Measurements from ENCODE around the gene OR2B2.
A peak's percentile ranks its signal among the peaks of the same experiment; 100 is the strongest.

Gene OR2B2

DNA sequence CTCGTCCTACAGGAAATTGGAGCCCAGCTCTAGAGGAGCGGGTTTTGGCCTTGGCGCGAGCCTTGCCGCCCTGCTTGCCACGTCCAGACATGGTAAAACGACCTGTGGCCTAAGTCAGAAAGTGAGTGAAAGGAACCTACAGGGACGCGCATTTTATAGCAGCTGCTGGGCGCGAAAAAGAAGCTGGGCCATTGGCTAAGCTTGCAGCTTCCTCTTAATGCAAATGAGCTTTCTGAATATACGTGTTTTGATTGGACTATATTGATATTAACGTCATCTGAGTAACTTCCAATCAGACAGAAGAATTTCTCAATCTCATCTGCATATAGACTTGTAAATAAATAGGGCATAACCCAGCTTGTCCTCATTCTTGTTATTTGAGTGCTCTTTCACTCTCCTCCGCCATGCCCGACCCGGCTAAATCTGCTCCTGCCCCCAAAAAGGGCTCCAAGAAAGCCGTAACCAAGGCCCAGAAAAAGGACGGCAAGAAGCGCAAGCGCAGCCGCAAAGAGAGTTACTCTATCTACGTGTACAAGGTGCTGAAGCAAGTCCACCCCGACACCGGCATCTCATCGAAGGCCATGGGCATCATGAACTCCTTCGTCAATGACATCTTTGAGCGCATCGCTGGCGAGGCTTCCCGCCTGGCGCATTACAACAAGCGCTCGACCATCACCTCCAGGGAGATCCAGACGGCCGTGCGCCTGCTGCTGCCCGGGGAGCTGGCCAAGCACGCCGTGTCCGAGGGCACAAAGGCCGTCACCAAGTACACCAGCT, 18.9 kb downstream of the OR2B2 start:
- DNase-seq = peak; percentile 99

DNA sequence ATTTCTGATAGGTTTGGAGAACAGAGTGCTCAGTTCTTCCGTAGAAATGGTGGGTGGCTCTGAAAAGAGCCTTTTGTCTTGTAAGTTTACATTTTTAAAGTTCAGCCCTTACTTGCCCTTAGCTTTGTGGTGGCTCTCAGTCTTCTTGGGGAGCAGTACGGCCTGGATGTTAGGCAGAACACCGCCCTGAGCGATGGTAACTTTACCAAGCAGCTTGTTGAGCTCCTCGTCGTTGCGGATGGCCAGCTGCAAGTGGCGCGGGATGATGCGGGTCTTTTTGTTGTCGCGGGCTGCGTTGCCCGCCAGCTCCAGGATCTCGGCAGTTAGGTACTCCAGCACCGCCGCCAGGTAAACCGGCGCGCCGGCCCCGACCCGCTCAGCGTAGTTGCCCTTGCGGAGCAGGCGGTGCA, 19.5 kb downstream of the OR2B2 start:
- no peak for DNase-seq

DNA sequence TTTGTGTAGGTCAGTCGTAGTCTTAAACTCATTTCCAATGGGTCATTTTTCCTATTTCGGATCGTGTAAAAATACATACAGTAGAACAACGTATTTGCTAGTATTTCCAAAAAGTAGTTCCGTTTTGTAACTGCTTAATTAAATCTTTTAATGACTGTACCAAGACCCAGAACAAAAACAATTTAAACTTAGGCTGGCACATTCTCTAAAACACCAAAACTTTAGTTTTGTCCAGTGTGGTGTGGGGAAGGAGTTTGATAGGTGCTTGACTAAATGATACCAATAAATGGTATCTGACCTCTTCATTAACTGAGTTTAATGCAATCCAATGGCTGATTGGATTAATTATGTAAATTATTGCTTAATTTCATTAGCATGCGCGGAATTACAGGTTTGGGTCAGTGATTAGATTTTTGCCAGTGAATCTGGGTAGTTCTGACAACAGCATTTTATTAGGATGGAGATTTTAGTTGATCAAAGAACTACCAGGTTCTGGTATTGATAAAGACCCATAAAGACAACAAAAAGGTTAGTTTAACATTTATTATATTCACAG, 20.8 kb downstream of the OR2B2 start:
- DNase-seq = no peak

DNA sequence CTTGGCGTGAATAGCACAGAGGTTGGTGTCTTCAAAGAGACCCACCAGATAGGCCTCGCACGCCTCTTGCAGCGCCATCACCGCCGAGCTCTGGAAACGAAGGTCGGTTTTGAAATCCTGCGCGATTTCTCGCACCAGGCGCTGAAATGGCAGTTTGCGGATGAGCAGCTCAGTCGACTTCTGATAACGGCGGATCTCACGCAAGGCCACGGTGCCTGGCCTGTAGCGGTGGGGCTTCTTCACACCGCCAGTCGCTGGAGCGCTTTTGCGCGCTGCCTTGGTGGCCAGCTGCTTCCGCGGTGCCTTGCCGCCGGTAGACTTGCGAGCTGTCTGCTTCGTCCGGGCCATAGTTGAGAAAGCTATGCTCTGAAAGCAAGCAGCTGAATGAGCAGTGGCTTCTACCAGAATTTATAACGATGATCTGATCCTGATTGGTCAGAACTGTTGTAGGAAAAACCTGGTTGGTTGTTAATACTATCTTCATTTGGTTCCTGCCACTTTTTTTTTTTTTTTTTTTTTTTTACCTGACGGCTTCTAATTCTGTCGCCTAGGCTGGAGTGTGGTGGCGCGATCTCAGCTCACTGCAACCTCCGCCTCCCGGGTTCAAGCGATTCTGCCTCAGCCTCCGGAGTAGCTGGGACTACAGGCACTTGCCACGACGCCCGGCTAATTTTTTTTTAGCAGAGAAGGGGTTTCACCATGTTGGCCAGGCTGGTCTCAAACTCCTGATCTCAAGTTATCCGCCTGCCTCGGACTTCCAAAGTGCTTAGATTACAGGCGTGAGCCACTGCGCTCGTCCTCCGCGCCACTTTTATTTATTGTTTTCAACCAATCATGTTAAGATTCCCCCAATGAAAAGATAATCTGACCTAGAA, 21.5 kb downstream of the OR2B2 start:
- DNase-seq = no peak

DNA sequence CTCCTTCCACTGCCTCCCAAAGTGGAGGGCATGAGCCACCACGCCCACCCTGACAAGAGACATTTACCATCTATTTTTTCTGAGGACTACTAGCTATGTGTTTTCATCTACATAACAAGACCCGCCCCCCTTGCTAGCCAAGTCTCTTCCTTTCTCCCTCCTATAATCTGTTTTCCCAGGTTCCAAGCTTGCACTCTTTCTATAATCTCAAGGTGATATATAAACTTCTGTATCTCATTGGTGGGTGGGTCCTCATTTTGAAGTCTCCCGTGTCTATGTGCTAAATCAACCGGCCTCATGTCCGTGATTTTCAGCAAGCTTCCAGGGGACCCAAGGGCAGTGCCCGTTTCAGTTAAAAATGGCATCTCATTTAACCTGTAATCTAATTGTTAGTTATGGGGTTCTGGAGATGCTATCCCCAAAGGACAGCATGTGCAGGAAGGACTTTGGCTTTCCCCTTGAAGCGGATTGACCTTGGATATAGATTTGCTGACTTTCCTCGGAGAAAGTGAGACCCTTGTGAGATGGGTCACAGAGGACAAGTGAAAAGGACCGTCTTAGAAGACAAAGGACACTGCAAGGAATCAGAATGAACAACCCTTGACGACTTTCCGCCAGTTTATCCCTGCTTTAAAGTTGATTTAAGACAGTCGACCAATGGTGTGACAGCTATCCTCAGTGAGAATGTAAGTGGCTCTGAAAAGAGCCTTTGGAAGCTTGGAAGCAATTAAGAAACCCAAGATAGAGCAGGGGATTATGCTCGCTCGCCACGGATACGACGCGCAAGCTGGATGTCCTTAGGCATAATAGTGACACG, 22.4 kb downstream of the OR2B2 start:
- DNase-seq = no peak

DNA sequence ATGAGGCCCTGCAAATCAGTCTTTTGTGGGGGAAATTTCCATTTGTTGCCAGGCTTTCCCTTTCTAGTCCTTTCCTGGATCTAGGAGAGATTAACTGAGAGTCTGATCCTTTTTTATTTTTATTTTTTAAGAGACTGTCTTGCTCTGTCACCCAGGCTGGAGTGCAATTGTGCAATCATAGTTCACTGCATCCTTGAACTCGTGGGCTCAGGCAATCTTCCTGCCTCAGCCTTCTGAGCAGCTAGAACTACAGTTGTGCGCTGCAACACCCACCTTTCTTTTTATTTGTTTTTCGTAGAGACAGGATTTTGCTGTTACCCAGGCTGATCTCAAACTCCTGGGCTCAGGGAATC, 22.9 kb downstream of the OR2B2 start:
- DNase-seq = no peak

DNA sequence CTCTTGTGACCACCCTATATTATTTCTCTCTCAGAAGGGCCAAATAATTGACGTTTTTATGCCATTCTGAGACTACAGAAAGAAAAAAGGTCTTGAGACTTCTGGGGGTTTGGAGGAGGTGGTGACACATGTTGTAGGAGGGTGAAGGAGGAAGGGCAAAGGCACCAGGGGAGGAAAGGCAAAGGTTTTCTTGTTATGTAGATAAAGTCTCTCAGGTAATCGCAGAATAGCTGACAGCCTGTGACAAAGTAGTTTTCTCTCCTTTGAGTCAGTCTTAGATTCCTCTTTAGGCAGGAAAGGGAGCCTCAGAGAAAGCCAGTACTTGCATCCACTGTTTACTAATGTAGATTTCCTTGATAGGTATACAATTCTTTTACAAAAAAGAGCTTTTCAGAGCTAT, 23.6 kb downstream of the OR2B2 start:
- DNase-seq = no peak

DNA sequence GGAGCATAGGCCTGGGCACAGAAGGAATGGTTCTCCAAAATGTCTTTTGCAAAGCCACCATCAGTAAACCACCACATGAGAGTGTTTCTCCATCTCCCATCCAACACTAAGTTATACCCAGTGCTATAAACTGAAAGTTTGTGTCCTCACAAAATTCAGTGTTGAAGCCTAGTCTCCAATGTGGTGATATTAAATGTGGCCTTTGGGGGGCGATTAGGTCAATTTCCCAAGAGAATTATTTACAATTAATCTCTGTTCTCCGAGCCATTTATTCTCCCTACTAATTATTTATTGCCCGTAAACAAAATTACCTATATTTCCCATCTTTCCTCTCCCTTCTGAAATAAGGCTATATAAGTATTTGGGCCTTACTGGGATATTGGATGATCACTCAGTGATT, 26.1 kb downstream of the OR2B2 start:
- no peak for DNase-seq

DNA sequence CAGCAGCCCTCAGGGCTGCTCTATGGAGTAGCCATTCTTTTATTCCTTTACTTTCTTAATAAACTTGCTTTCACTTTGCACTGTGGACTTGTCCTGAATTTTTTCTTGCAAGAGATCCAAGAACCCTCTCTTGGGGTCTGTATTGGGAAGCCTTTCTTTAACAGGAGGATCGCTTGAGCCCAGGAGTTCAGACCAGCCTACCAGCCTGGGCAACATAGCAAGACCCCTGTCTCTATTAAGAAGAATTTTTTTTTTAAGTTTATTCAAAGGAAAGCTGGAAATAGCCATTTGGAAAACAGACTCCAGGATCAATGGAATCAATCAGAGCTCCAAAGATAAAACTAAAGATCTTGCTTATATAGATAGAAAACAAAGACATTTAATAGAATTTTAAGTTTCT, 29.1 kb downstream of the OR2B2 start:
- DNase-seq = no peak

DNA sequence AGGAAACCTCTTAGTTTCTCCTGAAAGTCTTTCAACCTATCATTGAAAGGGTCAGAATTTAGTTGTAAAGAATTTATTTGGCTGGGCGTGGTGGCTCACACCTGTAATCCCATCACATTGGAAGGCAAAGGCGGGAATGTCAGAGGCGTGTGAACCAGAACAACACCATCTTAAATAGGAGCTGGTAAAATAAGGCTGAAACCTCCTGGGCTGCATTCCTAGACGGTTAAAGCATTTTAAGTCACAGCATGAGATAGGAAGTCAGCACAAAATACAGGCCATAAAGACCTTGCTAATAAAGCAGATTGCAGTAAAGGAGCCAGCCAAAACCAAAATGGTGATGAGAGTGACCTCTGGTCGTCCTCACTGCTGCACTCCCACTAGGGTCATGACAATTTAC, 29.6 kb downstream of the OR2B2 start:
- no peak for DNase-seq

DNA sequence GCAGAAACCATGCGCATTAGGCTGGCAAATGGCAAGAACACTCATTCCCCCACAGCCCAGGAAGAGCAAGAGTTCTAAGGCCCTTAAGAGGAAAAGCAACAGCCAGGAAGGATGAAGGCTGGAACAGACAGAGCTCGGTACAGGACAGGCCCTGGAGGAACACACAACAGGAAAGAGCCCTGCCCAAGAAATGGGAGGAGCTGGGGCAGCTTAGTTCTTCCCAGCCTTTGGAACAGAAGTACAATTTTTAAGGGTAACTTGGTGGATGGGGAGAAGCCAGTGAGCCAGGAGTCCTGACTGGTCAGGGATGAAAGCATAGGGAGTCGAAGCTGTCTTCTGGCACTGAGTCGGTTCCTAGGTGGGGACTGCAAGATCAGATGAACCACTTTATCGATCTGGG, 32.4 kb downstream of the OR2B2 start:
- DNase-seq = no peak

DNA sequence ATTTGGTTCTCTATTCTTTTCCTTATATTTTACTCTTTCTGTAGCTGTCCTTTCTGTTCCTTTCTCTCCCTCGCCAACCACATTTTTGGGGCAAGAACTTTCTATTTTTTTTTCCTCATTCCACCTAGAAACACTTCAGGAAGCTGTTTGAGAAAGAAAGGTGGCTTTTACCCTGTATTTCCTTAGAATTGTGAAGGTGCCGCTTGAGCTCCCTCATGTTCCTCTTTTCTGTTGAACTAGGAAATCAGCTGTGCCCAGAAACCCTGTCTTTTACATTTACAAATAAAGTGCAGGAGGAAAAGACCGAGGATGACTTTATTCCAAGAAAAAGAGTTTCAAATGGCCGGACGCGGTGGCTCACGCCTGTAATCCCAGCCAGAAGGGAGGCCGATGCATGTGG, 38.2 kb downstream of the OR2B2 start:
- no peak for DNase-seq

DNA sequence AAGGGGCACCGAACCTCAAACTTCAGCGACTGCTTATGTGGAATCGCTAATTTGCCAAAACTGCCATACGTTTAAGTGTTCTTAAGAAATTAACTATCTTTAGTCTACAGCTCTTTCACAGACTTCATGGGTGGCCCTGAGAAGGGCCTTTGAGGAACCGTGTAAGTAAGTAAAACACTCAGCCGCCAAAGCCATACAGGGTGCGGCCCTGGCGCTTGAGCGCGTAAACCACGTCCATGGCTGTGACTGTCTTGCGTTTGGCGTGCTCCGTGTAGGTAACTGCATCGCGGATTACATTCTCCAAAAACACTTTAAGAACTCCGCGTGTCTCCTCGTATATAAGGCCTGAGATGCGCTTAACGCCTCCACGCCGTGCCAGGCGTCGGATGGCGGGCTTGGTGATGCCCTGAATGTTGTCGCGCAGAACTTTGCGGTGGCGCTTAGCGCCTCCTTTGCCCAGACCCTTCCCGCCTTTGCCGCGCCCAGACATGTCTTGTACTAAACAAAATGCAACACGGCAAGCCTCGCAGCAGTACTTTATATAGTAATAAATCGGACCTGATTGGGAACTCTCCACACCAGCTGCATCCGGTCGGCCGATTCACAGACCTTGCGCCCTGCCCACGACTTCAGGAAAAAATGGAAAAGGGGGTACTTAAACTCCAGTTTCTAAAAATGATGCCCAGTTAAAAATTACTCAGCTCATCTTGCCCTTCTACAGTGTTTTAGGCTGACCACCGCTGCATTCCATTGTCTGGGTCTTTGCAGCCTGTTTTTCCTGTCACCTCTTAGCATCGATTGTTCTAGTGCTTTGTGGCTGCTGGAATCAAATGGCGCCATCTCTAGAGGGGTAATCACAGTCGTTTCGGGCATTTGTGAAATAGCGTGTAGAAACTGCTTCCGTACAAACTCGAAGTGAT, 38.9 kb downstream of the OR2B2 start:
- DNase-seq = peak; percentile 83

DNA sequence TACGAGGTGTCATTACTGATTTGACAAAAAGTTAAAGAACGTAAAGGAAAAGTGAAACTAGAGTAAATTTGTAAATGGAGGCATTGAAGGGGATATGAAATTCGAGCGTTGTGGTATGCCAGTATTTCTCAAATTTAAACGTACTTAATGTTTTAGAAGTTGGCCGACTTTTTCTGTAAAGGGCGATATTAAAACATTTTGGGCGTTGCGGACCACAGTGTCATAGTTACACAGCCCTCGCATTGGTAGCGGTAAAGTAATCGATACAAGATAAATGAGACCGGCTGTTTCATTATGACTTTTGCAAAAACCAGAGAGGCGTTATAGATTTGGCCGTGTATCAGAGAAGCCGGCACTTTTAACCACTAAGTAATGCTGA, 39.6 kb downstream of the OR2B2 start:
- no peak for DNase-seq

DNA sequence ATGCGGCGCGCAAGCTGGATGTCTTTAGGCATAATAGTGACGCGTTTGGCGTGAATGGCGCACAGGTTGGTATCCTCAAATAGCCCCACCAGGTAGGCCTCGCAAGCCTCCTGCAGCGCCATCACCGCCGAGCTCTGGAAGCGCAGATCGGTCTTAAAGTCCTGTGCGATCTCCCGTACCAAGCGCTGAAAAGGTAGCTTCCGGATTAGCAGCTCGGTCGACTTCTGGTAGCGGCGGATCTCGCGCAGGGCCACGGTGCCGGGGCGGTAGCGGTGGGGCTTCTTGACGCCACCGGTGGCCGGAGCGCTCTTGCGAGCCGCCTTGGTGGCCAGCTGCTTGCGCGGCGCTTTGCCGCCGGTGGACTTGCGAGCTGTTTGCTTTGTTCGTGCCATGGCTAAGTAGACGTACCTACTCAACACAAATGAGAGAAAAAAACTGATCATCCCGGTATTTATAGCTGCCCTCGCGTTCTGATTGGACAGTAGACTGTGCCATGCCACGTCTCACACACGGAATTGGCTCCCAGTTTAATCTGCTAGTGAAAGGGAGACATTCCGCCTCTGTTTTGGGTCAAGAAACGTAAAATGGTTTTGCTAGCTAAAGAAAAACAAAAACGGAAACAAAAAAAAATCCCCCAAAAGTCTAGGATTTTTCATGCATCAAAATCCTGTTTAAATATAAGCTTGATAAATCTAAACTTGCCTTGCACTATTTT, 40.1 kb downstream of the OR2B2 start:
- DNase-seq = peak; percentile 94

DNA sequence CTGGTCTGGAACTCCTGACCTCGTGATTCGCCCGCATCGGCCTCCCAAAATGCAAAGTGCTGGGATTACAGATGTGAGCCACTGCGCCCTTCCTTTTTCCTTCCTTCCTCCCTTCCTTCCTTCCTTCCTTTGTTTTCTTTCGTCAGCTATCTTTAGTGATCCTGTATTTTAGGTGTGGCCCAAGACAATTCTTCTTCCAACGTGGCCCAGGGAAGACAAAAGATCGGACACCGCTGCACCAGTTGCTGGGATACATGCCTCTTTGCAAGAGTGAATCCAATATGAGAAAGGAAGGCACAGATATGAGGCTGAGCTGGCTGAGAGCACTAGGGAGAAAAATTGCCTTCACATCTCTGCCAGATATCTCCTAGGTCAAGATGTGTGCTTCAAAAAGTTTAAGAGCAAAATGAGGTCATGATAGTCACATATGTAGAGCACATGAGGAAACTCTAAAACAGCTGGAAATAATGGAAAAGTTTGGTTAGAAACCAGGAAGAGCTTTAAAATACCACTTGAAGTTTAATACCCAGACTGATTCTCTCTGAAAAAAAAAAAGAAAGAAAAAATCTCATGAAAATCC, 41.8 kb downstream of the OR2B2 start:
- no peak for DNase-seq

DNA sequence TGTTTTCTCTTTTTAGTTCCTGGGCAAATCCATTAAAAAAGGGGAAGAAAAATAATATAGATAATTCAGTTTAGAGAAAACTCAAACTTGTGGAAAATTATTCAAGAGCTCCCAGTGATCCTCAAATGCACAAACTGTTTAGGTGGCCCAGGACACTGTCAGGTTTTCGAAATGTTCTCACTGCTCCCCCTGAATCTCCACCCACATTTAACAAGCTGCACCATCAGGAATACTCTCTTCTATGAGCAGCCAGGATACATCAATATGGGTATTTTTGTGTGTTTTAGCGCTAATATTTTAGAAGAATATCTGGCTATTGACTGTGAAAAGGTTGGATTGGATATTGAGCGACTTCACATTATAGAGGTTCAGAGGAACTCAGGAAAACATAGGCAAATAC, 43.9 kb downstream of the OR2B2 start:
- DNase-seq = no peak

DNA sequence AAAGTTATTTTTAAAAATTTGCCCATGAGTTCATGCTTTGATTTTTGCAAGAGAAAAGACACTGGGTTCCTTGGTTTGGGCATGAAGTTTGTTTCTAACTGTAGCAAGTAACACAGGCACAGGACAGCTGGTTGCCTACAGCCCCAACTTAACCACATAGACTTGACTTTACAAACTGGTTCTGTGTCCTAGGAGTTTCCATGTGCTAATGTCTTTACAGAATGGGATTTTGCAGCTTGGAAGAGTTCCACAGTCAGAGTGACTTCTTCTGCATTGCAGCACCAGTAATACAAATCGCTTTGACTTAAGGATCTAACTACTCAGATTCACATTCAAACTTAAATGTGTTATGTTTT, 44.3 kb downstream of the OR2B2 start:
- DNase-seq = no peak

DNA sequence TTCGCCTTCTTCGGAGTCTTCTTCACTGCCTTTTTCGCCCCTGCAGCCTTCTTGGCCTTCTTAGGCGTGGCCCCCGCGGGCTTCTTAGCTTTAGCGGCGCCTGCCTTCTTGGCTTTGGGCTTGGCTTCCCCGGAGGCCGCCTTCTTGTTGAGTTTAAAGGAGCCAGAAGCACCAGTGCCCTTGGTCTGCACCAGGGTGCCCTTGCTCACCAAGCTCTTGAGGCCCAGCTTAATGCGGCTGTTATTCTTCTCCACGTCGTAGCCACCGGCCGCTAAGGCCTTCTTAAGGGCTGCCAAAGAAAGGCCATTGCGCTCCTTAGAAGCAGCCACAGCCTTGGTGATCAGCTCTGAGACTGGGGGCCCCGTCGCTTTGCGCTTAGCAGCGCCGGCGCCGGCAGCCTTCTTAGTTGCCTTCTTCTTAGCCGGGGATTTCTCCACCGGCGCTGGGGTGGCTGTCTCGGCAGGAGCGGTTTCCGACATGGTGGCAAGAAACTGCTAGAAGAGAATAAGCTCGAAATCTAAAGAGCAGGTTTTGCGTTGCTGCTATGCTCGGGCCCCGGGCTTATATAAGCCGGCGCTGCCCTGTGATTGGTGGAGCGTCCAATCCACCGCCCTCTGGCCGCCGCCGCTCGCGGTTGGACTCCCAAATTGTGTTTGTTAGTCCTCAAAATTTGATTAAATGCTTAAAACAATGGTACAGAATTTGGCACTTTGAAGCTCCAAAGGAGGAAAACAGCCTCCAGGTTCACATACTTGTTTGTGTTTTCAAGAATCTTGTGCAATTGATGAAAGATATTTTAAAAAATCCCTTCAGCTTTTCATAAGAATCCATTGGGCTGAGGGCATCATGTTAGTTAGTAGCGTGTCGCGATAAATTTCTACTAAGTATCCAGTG, 44.9 kb downstream of the OR2B2 start:
- DNase-seq = peak; percentile 43

Data from NCI-H1436 treated with DMSO at 0.1 percent for 48 hours (cell line).